Measurements from ENCODE around the gene ANKRD33. TPM values are rescaled to one million over a fixed set of nuclear protein-coding genes. Genes with fewer than 3 reads are reported as not detected.

ANKRD33 gene
- total RNA-seq, 3 donors from 2014 or later (not counting 1 experiment from before 2014, with no cell fraction given), result not detected

DNA sequence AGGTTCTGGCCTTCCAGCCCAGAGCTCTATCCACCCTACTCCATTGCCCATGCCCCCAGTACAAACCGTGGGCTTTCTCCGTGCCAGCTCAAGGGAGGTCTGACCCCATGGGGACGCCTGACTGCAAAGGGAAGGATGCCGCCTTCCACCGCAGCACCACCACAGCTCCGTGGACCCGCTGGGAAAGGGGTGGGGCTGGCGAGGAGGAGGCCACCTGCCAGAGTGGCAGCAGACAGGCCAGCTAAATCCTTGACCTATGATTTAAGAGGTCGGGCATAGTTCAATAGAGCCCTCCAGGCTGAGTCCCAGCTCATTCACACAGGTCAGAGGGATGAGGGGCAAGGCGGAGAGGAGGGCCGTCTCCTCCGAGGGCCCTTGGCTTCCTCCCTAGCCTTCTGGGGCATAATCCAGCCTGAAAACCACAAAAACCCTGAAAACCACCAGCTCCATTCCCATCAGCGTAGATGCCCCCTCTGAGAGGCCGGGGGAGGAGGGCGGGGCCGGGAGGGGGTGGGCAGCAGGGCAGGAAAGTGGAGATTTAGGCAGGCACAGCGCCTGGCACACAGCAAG is 24.5 kb upstream of the ANKRD33 start:
- ATAC-seq (peak in 1 of 3 donors; percentile 8), DNase-seq (no peak)
- TF ChIP-seq, protein P1, sequence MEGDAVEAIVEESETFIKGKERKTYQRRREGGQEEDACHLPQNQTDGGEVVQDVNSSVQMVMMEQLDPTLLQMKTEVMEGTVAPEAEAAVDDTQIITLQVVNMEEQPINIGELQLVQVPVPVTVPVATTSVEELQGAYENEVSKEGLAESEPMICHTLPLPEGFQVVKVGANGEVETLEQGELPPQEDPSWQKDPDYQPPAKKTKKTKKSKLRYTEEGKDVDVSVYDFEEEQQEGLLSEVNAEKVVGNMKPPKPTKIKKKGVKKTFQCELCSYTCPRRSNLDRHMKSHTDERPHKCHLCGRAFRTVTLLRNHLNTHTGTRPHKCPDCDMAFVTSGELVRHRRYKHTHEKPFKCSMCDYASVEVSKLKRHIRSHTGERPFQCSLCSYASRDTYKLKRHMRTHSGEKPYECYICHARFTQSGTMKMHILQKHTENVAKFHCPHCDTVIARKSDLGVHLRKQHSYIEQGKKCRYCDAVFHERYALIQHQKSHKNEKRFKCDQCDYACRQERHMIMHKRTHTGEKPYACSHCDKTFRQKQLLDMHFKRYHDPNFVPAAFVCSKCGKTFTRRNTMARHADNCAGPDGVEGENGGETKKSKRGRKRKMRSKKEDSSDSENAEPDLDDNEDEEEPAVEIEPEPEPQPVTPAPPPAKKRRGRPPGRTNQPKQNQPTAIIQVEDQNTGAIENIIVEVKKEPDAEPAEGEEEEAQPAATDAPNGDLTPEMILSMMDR (IDR thresholded peaks at IDR 0.05), result no peak
- intact Hi-C loops (cut with micrococcal nuclease), result no loop called here
- Histone ChIP-seq H3K4me3 (ENCODE audit: low read length) (no peak overlapping the region), H3K36me3 (ENCODE audit: control insufficient read depth, insufficient read depth, low read length) (no peaks in the 10 kb centered on the region), H3K9me3 (ENCODE audit: control insufficient read depth, insufficient read depth, low read length) (no peaks in the 10 kb centered on the region), H3K27ac (ENCODE audit: low read length) (no peak overlapping the region), H3K4me1 (ENCODE audit: control insufficient read depth, insufficient read depth, low read length) (peaks cover 15% of the 10 kb centered on the region), H3K27me3 (ENCODE audit: control insufficient read depth, insufficient read depth, low read length) (peaks cover 25% of the 10 kb centered on the region)
- Mint-ChIP-seq H3K4me3 (peak overlapping the region; percentile 45), H3K27ac (no peak overlapping the region), H3K36me3 (no peaks in the 10 kb centered on the region), H3K9me3 (no peaks in the 10 kb centered on the region), H3K4me1 (peaks cover 0 to 6% of the 10 kb centered on the region in 2 donors), H3K27me3 (ENCODE audit: low read depth in 2 of 2) (peaks cover 40 to 51% of the 10 kb centered on the region in 2 donors)
- WGBS (ENCODE audit: insufficient coverage), result 11% methylated on average over 14 of the region's 17 CpGs

GRCh38 chr12:51863933-51864832 is 23.7 kb upstream of the ANKRD33 start:
- Mint-ChIP-seq H3K27ac (no peak overlapping the region), H3K4me3 (peak overlapping the region; percentile 28), H3K27me3 (ENCODE audit: low read depth in 2 of 2) (peaks cover 45 to 57% of the 10 kb centered on the region in 2 donors), H3K36me3 (no peaks in the 10 kb centered on the region), H3K9me3 (no peaks in the 10 kb centered on the region), H3K4me1 (peaks cover 0 to 13% of the 10 kb centered on the region in 2 donors)
- peaks cover 30% of the 10 kb centered on the region for H3K27me3 ChIP-seq (ENCODE audit: control insufficient read depth, insufficient read depth, low read length)
- intact Hi-C loops (cut with micrococcal nuclease), result no loop called here
- H3K4me1 ChIP-seq (ENCODE audit: control insufficient read depth, insufficient read depth, low read length), result peaks cover 22% of the 10 kb centered on the region
- WGBS (ENCODE audit: insufficient coverage), result 14% methylated on average over 53 of the region's 53 CpGs
- no peak overlapping the region for H3K4me3 ChIP-seq (ENCODE audit: low read length)
- DNase-seq (peak in 1 of 2 donors; percentile 28), ATAC-seq (peak; percentile 48 to 80 (median 74))
- H3K9me3 ChIP-seq (ENCODE audit: control insufficient read depth, insufficient read depth, low read length), result no peaks in the 10 kb centered on the region
- TF ChIP-seq, protein P1 (IDR thresholded peaks at IDR 0.05), result no peak
- H3K36me3 ChIP-seq (ENCODE audit: control insufficient read depth, insufficient read depth, low read length), result no peaks in the 10 kb centered on the region
- no peak overlapping the region for H3K27ac ChIP-seq (ENCODE audit: low read length)

- Histone ChIP-seq H3K4me3 (ENCODE audit: low read length) (no peak overlapping the region), H3K27ac (ENCODE audit: low read length) (no peak overlapping the region), H3K9me3 (ENCODE audit: control insufficient read depth, insufficient read depth, low read length) (no peaks in the 10 kb centered on the region), H3K4me1 (ENCODE audit: control insufficient read depth, insufficient read depth, low read length) (peaks cover 29% of the 10 kb centered on the region), H3K36me3 (ENCODE audit: control insufficient read depth, insufficient read depth, low read length) (no peaks in the 10 kb centered on the region), H3K27me3 (ENCODE audit: control insufficient read depth, insufficient read depth, low read length) (peaks cover 36% of the 10 kb centered on the region)
- H3K4me3 Mint-ChIP-seq, result peak overlapping the region; percentile 28
- no peaks in the 10 kb centered on the region for H3K9me3 Mint-ChIP-seq
- no peak overlapping the region for H3K27ac Mint-ChIP-seq
- ATAC-seq (no peak), DNase-seq (no peak)
- peaks cover 47 to 62% of the 10 kb centered on the region in 2 donors for H3K27me3 Mint-ChIP-seq (ENCODE audit: low read depth in 2 of 2)
- no peaks in the 10 kb centered on the region for H3K36me3 Mint-ChIP-seq
- TF ChIP-seq, protein P1 (IDR thresholded peaks at IDR 0.05), result no peak
- H3K4me1 Mint-ChIP-seq, result peaks cover 0 to 16% of the 10 kb centered on the region in 2 donors
- WGBS (ENCODE audit: insufficient coverage), result 86% methylated on average over 11 of the region's 12 CpGs
- intact Hi-C loops (cut with micrococcal nuclease), result no loop called here
These were observed 22.9 kb upstream of the ANKRD33 start for GRCh38 chr12:51864833-51865670.

Data from natural killer cell (primary cell).